ENCODE measurements around the gene SRPK1. TPM values are rescaled to one million over a fixed set of nuclear protein-coding genes. Genes with fewer than 3 reads are reported as not detected.

The SRPK1 gene
- total and polyA plus RNA-seq, 10 of the 15 experiments (the other 5 are each of a cell fraction or from before 2014, with no cell fraction given): 47.4 to 112 (median 85.8) TPM

- Histone ChIP-seq H3K4me2 (ENCODE audit: control insufficient read depth, insufficient read depth) (no peak overlapping the region), H2AFZ (ENCODE audit: control insufficient read depth, low read depth, low read length) (no peak overlapping the region), H3K27me3 (replicated peaks in 1 of 2; ENCODE audit: control insufficient read depth in 2 of 2, insufficient read depth in 2 of 2, low read length in 1 of 2) (peaks cover 2 to 8% of the 10 kb centered on the region in 2 experiments; a peak in 3 of 4 replicates), H3K9ac (ENCODE audit: control insufficient read depth, insufficient read depth, low read length) (no peak overlapping the region), H3K4me3 (no peak overlapping the region), H4K20me1 (ENCODE audit: control insufficient read depth, insufficient read depth) (no peaks in the 10 kb centered on the region), H3K9me3 (replicated peaks; ENCODE audit: control insufficient read depth, insufficient read depth, low read length) (no peaks in the 10 kb centered on the region), H3K36me3 (ENCODE audit: control insufficient read depth in 2 of 2, insufficient read depth in 2 of 2, low read length in 1 of 2) (no peaks in the 10 kb centered on the region), H3K4me1 (ENCODE audit: control insufficient read depth, insufficient read depth, low read length) (no peaks in the 10 kb centered on the region), H3K27ac (ENCODE audit: control insufficient read depth, insufficient read depth) (no peak overlapping the region), H3K79me2 (ENCODE audit: control insufficient read depth, insufficient read depth, low read length) (no peaks in the 10 kb centered on the region)
- RAD21 ChIA-PET (ENCODE audit: unreplicated experiment): no interaction called here
- FAIRE-seq (no peak), DNase-seq (ENCODE audit: low read depth, low spot score) (no peak), ATAC-seq (no peak)
- intact Hi-C loops (cut with micrococcal nuclease; ENCODE audit: unreplicated experiment): no loop called here
- 48% methylated on average over 14 of the region's 14 CpGs for WGBS (ENCODE audit: insufficient coverage, insufficient replicate concordance, low lambda C conversion rate, missing lambda C conversion rate)
- TF ChIP-seq CHD4 (IDR thresholded peaks at IDR 0.05): no peak
- no peak for TF ChIP-seq ZBED1 (IDR thresholded peaks at IDR 0.05; ENCODE audit: borderline replicate concordance)
- no peak for TF ChIP-seq SREBF2 (IDR thresholded peaks at IDR 0.05; ENCODE audit: low read length)
- TF ChIP-seq SREBF1 (IDR thresholded peaks at IDR 0.05; ENCODE audit: low read length): no peak
- TF ChIP-seq ZNF207 (IDR thresholded peaks at IDR 0.05; ENCODE audit: borderline replicate concordance): no peak
- TF ChIP-seq ATF2 (IDR thresholded peaks at IDR 0.05; ENCODE audit: low read length): no peak
- no peak for TF ChIP-seq ETV6 (conservative IDR thresholded peaks at IDR 0.05 in 1 of 2, IDR thresholded peaks at IDR 0.05 in 1 of 2; ENCODE audit: borderline replicate concordance in 1 of 2, low read depth in 1 of 2)
- TF ChIP-seq ESRRA (IDR thresholded peaks at IDR 0.05; ENCODE audit: low read length): no peak
- TF ChIP-seq BCLAF1 (IDR thresholded peaks at IDR 0.05): no peak
- no peak for TF ChIP-seq RCOR1 (conservative IDR thresholded peaks at IDR 0.05; ENCODE audit: low read depth, low read length)
- TF ChIP-seq NFYB (IDR thresholded peaks at IDR 0.05; ENCODE audit: insufficient read depth, low read depth, low read length): no peak
- TF ChIP-seq NFIC (IDR thresholded peaks at IDR 0.05; ENCODE audit: low read depth, low read length): no peak
- TF ChIP-seq NR2C1 (IDR thresholded peaks at IDR 0.05): no peak
- no peak for TF ChIP-seq REST (IDR thresholded peaks at IDR 0.05; ENCODE audit: low read depth, low read length)
- POLR2A ChIA-PET: no interaction called here
- CTCF ChIA-PET: no interaction called here
- SMC1A ChIA-PET (ENCODE audit: uncharacterized antibody, unreplicated experiment): no interaction called here
- no TSS peak for BruUV-seq (replicated peaks)
- in situ Hi-C loops (cut with MboI): no loop called here
Observed at GRCh38 chr6:35962779-35963560, 42.1 kb upstream of the SRPK1 start.
